ENCODE results near the gene BMF. TPM values are rescaled to one million over a fixed set of nuclear protein-coding genes. Genes with fewer than 3 reads are reported as not detected.

The BMF gene
- total and polyA plus RNA-seq, 7 donors: 0.65 to 7.2 (median 3.4) TPM

DNA sequence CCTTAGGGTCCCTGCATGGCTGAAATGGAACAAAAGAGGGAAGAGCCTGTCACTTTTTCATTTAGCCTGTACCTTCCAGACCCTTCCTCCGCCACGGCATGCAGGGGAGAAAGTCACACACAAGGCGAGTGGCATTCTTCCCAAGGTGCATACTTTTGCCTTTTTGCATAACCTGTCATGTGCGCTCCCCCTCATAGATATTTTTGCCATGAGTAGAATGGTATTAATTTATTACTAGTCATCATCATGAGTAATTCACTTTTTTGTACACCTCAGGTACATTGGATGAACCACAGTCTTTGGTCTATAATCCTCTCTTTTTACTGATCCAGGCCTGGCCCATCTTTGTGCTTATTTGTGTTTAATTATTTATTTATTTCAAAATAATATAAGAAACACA is 43.3 kb upstream of the BMF start:
- 92 to 98% (median 93%) methylated on average over 4 of the region's 4 CpGs for WGBS, 3 donors
- TF ChIP-seq CTCF (IDR thresholded peaks at IDR 0.05): no peak

GRCh38 chr15:40151499-40151898 is 42.8 kb upstream of the BMF start:
- Histone ChIP-seq H3K4me3 (no peak overlapping the region), H3K36me3 (ENCODE audit: insufficient read depth in 1 of 2, low read depth in 1 of 2) (no peaks in the 10 kb centered on the region), H3K27me3 (ENCODE audit: insufficient read depth in 3 of 3, low read length in 2 of 3) (no peaks in the 10 kb centered on the region), H3K4me1 (peaks cover 19% of the 10 kb centered on the region), H3K27ac (no peak overlapping the region), H3K9me3 (no peaks in the 10 kb centered on the region)
- DNase-seq (no peak), ATAC-seq (peak; percentile 49 to 82 (median 66))
- 31 to 38% (median 37%) methylated on average over 6 of the region's 6 CpGs for WGBS, 3 donors
- TF ChIP-seq CTCF (IDR thresholded peaks at IDR 0.05): no peak
- intact Hi-C loops (cut with DNase I): loop anchor here in 1 of 2 donors (5.0 kb wide), 1 partner anchor 84 kb away; no protein-coding TSS in a partner anchor

More for the DNA sequence above, 43.3 kb upstream of the BMF start:
- Histone ChIP-seq H3K27ac (no peak overlapping the region), H3K4me1 (peaks cover 19% of the 10 kb centered on the region), H3K4me3 (no peak overlapping the region), H3K36me3 (ENCODE audit: insufficient read depth in 1 of 2, low read depth in 1 of 2) (no peaks in the 10 kb centered on the region), H3K9me3 (no peaks in the 10 kb centered on the region), H3K27me3 (ENCODE audit: insufficient read depth in 3 of 3, low read length in 2 of 3) (no peaks in the 10 kb centered on the region)
- ATAC-seq (no peak), DNase-seq (no peak)
- intact Hi-C loops (cut with DNase I): loop anchor here in 1 of 2 donors (5.0 kb wide), 1 partner anchor 85 kb away; no protein-coding TSS in a partner anchor

DNA sequence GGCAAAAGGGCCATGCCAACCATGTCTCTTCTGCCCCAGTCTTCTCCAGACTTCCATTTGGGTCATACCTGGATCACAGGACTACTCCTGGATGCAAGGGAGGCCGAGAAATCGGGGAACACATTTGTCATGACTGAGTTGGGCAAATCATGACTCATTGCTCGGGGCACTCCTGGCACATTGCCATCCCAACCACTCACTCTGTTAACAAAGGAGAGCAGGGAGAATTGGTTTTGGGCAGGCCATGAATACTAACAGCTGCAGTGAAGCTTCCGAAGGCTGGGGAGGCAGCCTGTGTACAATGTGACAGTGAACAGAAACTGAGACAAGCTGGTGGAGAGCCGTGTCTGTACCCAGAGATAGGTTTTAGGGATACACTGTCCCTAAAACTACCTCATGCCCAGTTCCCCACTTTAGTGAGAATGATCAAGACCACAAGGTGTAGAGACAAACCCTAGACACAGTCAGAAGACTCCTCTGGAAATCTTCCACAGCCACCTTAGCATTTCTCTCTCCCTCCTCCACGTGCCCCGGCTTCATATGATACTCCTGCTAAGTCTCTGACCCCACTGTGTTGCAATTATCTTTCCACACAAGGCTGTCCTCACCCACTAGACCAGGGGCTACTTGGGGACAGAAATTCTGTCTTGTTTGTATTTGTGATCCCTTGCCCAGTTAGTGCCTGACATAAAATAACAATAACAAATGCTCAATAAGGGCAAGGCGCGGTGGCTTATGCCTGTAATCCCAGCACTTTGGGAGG is 41.7 kb upstream of the BMF start:
- no peaks in the 10 kb centered on the region for H3K27me3 ChIP-seq (ENCODE audit: insufficient read depth in 3 of 3, low read length in 2 of 3)
- H3K4me1 ChIP-seq: peaks cover 19% of the 10 kb centered on the region
- intact Hi-C loops (cut with DNase I): loop anchor here in 1 of 2 donors (5.0 kb wide), 1 partner anchor 83 kb away; no protein-coding TSS in a partner anchor
- H3K27ac ChIP-seq: peak overlapping the region; percentile 75
- no peak overlapping the region for H3K4me3 ChIP-seq
- peak; percentile 84 to 96 (median 89) for ATAC-seq
- 27 to 33% (median 28%) methylated on average over 9 of the region's 9 CpGs for WGBS, 3 donors
- no peaks in the 10 kb centered on the region for H3K36me3 ChIP-seq (ENCODE audit: insufficient read depth in 1 of 2, low read depth in 1 of 2)
- TF ChIP-seq CTCF (IDR thresholded peaks at IDR 0.05): no peak
- DNase-seq: peak; percentile 45 to 68
- no peaks in the 10 kb centered on the region for H3K9me3 ChIP-seq

GRCh38 chr15:40149339-40149738 is 40.7 kb upstream of the BMF start:
- intact Hi-C loops (cut with DNase I): loop anchor here in 1 of 2 donors (5.0 kb wide), 1 partner anchor 37 kb away; no protein-coding TSS in a partner anchor
- Histone ChIP-seq H3K27me3 (ENCODE audit: insufficient read depth in 3 of 3, low read length in 2 of 3) (no peaks in the 10 kb centered on the region), H3K9me3 (no peaks in the 10 kb centered on the region), H3K4me3 (no peak overlapping the region), H3K27ac (no peak overlapping the region), H3K36me3 (ENCODE audit: insufficient read depth in 1 of 2, low read depth in 1 of 2) (no peaks in the 10 kb centered on the region), H3K4me1 (peaks cover 19% of the 10 kb centered on the region)
- ATAC-seq (no peak), DNase-seq (no peak)
- WGBS, 3 donors: 73 to 86% (median 77%) methylated on average over 4 of the region's 4 CpGs
- TF ChIP-seq CTCF (IDR thresholded peaks at IDR 0.05): no peak

Measured in psoas muscle (tissue), 8 donors.